ENCODE results near the gene XPR1. TPM values are rescaled to one million over a fixed set of nuclear protein-coding genes. Genes with fewer than 3 reads are reported as not detected.

Gene XPR1
- total RNA-seq, 1 experiment from 2014 or later = 36.1 TPM

DNA sequence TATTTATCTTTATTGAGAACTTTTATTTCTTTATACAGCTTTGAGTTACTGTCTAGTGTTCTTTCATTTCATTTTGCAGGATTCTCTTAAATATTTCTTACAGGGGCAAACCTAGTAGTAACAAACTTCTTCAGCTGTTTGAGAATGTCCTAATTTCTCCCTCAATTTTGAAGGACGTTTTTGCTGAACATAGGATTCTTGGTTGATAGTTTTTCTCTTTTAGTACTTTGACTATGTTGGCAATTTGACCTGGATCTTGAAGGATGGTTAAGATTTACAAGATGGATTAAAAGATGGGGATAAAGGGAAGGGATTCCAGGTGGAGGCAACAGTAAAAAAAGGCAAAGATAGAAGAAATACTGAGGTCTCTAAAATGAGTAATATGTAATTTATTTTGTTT, 38.9 kb downstream of the XPR1 start:
- H3K4me1 ChIP-seq (ENCODE audit: control insufficient read depth, insufficient read depth, low read length) = 0 out of 2 replicates have a peak, but pooled peaks cover 2% of the 10 kb centered on the region
- ChIA-PET POLR2A (no interaction called here), CTCF (no interaction called here)
- BruUV-seq (replicated peaks) = no TSS peak
- DNase-seq (ENCODE audit: low read depth, low spot score) = no peak
- H3K4me3 ChIP-seq (ENCODE audit: low read depth in 2 of 2, low read length in 2 of 2) = no peak overlapping the region
- H3K27me3 ChIP-seq (ENCODE audit: control insufficient read depth, insufficient read depth, low read length) = no peaks in the 10 kb centered on the region
- in situ Hi-C loops (cut with HindIII; ENCODE audit: low pct_unique_long_range_greater_than_20kb, low sequenced_read_pairs) = no loop called here
- H3K9me3 ChIP-seq (ENCODE audit: control insufficient read depth, insufficient read depth, low read depth, low read length) = peaks cover 11% of the 10 kb centered on the region; the same call in 1 of the 2 replicates
- H3K27ac ChIP-seq (ENCODE audit: low read length) = no peak overlapping the region
- no peaks in the 10 kb centered on the region for H3K36me3 ChIP-seq (ENCODE audit: control insufficient read depth, insufficient read depth, low read length)
- intact Hi-C loops (cut with micrococcal nuclease; ENCODE audit: unreplicated experiment) = no loop called here
- TF ChIP-seq POLR2AphosphoS5 (IDR thresholded peaks at IDR 0.05; ENCODE audit: low read depth, low read length) (no peak), TCF7L2 (IDR thresholded peaks at IDR 0.05; ENCODE audit: low read depth, low read length) (no peak), SIN3A (IDR thresholded peaks at IDR 0.05; ENCODE audit: borderline replicate concordance, insufficient read depth, low read depth, low read length) (no peak)
- TF ChIP-seq, protein P1, sequence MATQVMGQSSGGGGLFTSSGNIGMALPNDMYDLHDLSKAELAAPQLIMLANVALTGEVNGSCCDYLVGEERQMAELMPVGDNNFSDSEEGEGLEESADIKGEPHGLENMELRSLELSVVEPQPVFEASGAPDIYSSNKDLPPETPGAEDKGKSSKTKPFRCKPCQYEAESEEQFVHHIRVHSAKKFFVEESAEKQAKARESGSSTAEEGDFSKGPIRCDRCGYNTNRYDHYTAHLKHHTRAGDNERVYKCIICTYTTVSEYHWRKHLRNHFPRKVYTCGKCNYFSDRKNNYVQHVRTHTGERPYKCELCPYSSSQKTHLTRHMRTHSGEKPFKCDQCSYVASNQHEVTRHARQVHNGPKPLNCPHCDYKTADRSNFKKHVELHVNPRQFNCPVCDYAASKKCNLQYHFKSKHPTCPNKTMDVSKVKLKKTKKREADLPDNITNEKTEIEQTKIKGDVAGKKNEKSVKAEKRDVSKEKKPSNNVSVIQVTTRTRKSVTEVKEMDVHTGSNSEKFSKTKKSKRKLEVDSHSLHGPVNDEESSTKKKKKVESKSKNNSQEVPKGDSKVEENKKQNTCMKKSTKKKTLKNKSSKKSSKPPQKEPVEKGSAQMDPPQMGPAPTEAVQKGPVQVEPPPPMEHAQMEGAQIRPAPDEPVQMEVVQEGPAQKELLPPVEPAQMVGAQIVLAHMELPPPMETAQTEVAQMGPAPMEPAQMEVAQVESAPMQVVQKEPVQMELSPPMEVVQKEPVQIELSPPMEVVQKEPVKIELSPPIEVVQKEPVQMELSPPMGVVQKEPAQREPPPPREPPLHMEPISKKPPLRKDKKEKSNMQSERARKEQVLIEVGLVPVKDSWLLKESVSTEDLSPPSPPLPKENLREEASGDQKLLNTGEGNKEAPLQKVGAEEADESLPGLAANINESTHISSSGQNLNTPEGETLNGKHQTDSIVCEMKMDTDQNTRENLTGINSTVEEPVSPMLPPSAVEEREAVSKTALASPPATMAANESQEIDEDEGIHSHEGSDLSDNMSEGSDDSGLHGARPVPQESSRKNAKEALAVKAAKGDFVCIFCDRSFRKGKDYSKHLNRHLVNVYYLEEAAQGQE (IDR thresholded peaks at IDR 0.05; ENCODE audit: insufficient read depth in 1 of 2, low read depth in 2 of 2, low read length in 1 of 2) = no peak
- TF ChIP-seq, protein P2, sequence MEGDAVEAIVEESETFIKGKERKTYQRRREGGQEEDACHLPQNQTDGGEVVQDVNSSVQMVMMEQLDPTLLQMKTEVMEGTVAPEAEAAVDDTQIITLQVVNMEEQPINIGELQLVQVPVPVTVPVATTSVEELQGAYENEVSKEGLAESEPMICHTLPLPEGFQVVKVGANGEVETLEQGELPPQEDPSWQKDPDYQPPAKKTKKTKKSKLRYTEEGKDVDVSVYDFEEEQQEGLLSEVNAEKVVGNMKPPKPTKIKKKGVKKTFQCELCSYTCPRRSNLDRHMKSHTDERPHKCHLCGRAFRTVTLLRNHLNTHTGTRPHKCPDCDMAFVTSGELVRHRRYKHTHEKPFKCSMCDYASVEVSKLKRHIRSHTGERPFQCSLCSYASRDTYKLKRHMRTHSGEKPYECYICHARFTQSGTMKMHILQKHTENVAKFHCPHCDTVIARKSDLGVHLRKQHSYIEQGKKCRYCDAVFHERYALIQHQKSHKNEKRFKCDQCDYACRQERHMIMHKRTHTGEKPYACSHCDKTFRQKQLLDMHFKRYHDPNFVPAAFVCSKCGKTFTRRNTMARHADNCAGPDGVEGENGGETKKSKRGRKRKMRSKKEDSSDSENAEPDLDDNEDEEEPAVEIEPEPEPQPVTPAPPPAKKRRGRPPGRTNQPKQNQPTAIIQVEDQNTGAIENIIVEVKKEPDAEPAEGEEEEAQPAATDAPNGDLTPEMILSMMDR (IDR thresholded peaks at IDR 0.05) = no peak
- no peak for ATAC-seq

DNA sequence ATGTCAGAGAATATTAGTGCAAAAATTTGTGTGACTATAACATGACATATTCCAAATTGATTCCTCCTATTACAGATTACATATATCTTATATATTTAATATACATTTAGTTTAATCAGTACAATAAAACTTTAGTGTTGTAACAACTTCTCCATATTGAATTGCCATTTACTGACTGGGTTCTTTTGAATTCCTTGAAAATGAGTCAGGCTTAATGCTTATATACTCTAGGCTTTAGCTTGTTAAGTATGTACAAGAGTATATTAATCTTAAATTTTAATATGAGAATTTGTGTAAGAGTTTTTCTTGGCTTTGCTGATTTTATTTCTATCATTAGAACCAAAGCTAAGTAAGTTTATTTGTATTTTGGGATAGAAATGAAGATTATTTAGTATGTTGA, 40.3 kb downstream of the XPR1 start:
- 0 out of 2 replicates have a peak, but pooled peaks cover 2% of the 10 kb centered on the region for H3K4me1 ChIP-seq (ENCODE audit: control insufficient read depth, insufficient read depth, low read length)
- TF ChIP-seq, protein P2 (IDR thresholded peaks at IDR 0.05) = no peak
- TF ChIP-seq SIN3A (IDR thresholded peaks at IDR 0.05; ENCODE audit: borderline replicate concordance, insufficient read depth, low read depth, low read length) (no peak), POLR2AphosphoS5 (IDR thresholded peaks at IDR 0.05; ENCODE audit: low read depth, low read length) (no peak), TCF7L2 (IDR thresholded peaks at IDR 0.05; ENCODE audit: low read depth, low read length) (no peak)
- TF ChIP-seq, protein P1 (IDR thresholded peaks at IDR 0.05; ENCODE audit: insufficient read depth in 1 of 2, low read depth in 2 of 2, low read length in 1 of 2) = no peak
- no peaks in the 10 kb centered on the region for H3K36me3 ChIP-seq (ENCODE audit: control insufficient read depth, insufficient read depth, low read length)
- in situ Hi-C loops (cut with HindIII; ENCODE audit: low pct_unique_long_range_greater_than_20kb, low sequenced_read_pairs) = no loop called here
- no peaks in the 10 kb centered on the region for H3K27me3 ChIP-seq (ENCODE audit: control insufficient read depth, insufficient read depth, low read length)
- peaks cover 5% of the 10 kb centered on the region; the same call in 1 of the 2 replicates for H3K9me3 ChIP-seq (ENCODE audit: control insufficient read depth, insufficient read depth, low read depth, low read length)
- no peak overlapping the region for H3K27ac ChIP-seq (ENCODE audit: low read length)
- no peak for DNase-seq (ENCODE audit: low read depth, low spot score)
- intact Hi-C loops (cut with micrococcal nuclease; ENCODE audit: unreplicated experiment) = no loop called here
- CTCF ChIA-PET = no interaction called here
- no peak overlapping the region for H3K4me3 ChIP-seq (ENCODE audit: low read depth in 2 of 2, low read length in 2 of 2)
- POLR2A ChIA-PET = no interaction called here
- no TSS peak for BruUV-seq (replicated peaks)
- no peak for ATAC-seq
